HL-60 (cell line): ENCODE results near the gene ZDHHC19.

Experiments
- CTCF ChIP-seq: IDR thresholded peaks from one replicate; pipeline ENCODE4 v1.5.1; 2011; ENCODE audit warnings: low read length, control low read depth, inconsistent platforms; ENCODE audit not compliant: insufficient read depth
- GABPA ChIP-seq: IDR thresholded peaks from 2 replicates; pipeline ENCODE4 v1.6.1; 2012; ENCODE audit warnings: low read depth
- POLR2AphosphoS5 ChIP-seq: IDR thresholded peaks from 2 replicates; pipeline ENCODE4 v1.6.1; 2012; ENCODE audit warnings: low read depth
- SPI1 ChIP-seq: IDR thresholded peaks from 2 replicates; pipeline ENCODE4 v1.6.1; 2012; ENCODE audit warnings: low read depth, mild to moderate bottlenecking, borderline replicate concordance

- TF ChIP-seq CTCF (no peak), POLR2AphosphoS5 (peak; percentile 88), GABPA (no peak), SPI1 (peak; percentile 70; the same call in 1 of the 2 replicates)
Observed at GRCh38 chr3:196159952-196160804, 51.0 kb downstream of the ZDHHC19 start.
